Erythroblast (primary cell): ENCODE measurements around the gene TRIM39.

Source experiments
- GATA1 ChIP-seq: IDR thresholded peaks from 2 replicates; pipeline ENCODE4 v1.6.1; 2011; ENCODE audit warnings: low read depth, mild to moderate bottlenecking, control low read depth, low read length, moderate library complexity
- POLR2A ChIP-seq: IDR thresholded peaks from 2 replicates; pipeline ENCODE4 v1.6.1; 2011; ENCODE audit warnings: mild to moderate bottlenecking, low read length

DNA sequence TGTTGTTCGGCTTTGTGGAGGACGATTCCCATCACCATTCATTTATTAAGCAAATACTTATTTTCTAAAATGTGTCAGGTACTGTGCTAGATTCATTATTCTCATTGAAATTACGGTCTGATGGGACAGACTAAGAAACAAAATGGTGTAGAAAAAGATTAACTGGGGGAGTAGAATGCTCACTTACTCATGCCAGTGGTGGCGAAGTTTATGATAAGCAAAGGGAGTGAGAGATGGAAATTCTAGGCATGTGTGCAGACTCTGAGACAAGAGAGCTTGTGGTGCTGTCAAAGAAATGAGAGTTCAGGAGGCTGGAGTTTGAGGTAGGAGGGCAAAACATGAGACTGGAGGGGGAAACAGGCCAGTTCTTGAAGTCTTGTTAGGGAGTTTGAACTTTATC, 19.1 kb downstream of the TRIM39 start:
- TF ChIP-seq POLR2A (no peak), GATA1 (no peak)
